Kidney capillary endothelial cell (primary cell): Measurements from ENCODE around the gene BPIFB4.
"Not testable (repeated sequence)": the region's sequence is repeated elsewhere in the genome, so short reads cannot be mapped to it uniquely, and the experiment has no call there.

Experiments used
- DNase-seq: peaks from one replicate; pipeline ENCODE4 v3.0.0-alpha.2; 2018; ENCODE audit warnings: low spot score

Gene BPIFB4

DNA sequence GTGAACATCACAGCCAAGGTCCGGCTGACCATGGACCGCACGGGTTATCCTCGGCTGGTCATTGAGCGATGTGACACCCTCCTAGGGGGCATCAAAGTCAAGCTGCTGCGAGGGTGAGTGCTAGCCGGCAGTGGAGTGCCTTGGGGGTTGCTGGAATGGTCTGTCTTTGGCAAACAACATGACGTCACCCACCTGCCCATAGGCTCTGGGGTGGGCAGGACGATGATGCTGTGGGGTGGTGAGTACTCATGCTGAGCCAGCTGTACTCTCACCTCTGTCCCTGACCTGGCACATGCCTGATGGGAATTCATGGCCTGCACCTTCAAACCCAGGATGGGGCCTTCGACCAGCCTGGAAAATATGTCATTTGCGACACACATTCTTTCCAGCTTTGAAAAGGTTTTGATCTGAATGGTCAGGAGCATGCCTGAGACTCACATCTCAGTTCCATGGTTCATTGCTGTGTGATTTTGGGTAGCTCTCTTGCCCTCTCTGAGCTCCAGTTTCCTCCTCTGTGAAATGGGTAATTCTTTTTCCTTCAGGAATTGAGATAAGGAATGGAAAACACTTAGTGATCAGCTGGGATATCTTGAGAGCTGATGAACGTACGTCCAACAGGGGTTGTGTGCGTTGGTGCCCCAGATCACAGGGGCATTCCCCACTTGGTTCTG is 6.7 kb downstream of the BPIFB4 start:
- no peak for DNase-seq

DNA sequence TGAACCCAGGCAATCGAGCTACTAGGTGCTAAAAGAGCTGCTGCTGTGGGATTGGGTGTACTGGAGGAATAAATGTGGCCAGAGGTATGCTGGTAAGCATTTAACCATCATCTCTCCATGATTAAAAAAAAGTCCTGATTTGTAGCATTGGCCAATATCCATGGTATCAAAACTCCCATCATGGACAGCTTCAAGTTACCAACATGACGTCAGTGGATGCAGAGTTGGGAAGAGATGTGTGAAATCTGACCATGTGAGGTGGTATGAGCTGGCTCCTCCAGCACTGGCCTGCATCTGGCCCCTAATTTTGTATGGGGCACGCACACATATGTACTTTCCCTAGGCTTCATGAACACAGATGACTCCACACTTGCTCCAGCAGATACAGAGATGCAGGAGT is 11.7 kb downstream of the BPIFB4 start:
- DNase-seq = no peak

DNA sequence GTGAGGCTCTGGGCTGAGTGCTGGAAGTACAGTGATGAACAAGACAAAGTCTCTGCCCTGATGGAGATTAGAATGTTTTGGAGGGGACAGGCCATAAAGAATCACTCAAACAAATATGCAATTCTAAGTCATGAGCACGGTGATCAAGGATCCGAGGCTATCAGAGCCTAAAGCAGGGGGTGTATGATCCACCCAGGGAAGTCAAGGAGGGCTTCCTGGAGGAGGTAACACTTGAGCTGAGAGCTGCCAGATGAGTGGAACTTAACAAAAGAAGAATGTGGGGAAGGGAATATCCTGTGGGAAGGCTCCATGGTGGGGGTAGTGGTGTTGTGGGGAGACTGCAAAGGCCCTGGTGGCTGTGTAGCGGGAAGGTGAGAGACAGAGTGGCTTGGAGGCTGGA is 12.2 kb downstream of the BPIFB4 start:
- DNase-seq = no peak

DNA sequence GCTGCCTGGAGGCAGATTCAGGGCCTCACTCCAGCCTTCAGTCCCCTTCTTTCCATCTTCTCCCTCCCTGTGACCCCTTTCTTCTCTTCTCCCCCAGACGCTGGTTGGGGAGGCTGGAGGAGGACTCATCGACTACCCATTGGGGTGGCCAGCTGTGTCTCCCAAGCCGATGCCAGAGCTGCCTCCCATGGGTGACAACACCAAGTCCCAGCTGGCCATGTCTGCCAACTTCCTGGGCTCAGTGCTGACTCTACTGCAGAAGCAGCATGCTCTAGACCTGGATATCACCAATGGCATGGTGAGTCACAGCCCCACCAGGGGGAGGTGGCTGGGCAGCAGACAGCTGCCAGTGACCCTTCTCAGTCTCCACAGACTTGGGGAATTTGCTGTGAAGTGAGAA is 12.9 kb downstream of the BPIFB4 start:
- DNase-seq = no peak

DNA sequence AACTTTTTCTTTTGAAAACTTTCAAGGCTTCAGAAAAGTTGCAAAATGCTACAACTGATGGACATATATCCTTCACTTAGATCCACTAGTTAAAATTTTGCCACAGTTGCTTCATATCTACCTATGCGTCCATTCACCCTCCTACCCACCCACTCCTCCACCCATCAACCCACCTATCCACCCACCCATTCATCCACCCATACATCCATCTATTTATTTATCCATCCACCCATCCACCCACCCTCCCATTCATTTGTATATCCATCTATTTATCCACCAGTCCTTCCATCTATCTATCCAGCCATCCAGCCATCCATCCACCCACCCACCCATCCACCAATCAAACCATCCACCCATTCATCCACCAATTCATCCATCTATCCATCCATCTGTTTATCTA is 13.6 kb downstream of the BPIFB4 start:
- no peak for DNase-seq

DNA sequence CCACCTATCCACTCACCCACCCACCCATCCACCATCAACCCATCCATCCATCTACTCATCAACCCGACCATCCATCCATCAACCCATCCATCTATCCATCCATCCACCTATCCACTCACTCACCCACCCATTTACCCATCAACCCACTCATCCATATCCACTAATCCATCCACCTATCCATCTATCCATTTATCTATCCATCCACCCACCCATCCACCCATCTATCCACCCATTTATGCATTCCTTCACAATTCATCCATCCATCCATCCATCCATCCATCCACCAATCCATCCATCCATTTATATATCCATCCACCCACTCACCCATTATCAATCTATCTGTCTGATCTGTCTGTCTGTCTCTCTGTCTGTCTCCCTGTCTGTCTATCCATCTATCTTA is 14.1 kb downstream of the BPIFB4 start:
- no peak for DNase-seq

DNA sequence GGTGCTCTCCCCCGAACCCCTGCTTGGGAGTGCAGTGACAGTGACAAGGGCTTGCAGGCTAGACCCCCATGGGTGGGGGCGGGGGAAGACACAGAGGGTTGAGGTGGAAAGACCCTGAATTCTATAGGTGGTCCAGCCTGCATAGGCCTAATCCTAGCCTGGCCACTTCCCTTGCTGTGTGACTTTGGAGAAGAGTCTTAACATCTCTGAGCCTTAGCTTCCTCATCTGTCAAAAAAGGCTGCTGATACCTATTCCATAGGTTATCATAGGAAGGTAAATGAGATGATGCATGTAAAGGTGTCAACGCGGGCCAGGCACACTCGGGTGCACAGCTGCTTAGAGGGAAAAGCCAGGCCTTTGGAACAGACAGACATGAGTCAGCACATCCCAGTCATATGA is 15.8 kb downstream of the BPIFB4 start:
- no peak for DNase-seq

DNA sequence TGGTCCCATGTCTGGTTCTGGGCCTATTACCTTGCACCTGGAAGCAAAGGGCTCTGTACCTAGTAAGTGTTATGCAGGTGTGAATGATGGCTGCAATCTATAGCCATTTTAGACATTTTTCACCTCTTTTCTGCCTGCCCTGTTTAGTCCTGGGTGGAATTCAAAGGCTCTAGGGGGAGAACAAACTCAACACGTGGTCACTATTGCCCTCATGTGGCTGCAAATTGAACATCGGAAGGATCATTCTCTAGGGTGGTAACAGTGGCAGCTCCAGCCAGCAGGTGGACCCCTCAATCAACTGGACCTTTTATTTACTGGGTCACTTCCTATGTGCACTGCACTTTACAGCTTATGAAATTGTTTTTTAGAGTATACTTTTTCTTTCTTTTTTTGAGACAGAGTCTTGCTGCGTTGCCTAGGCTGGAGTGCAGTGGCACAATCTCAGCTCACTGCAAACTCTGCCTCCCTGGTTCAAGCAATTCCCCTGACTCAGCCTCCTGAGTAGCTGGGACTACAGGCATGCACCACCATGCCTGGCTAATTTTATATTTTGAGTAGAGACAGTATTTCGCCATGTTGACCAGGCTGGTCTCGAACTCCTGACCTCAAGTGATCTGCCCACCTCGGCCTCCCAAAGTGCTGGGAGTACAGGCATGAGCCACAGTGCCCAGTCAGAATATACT is 16.6 kb downstream of the BPIFB4 start:
- DNase-seq = peak; percentile 55

DNA sequence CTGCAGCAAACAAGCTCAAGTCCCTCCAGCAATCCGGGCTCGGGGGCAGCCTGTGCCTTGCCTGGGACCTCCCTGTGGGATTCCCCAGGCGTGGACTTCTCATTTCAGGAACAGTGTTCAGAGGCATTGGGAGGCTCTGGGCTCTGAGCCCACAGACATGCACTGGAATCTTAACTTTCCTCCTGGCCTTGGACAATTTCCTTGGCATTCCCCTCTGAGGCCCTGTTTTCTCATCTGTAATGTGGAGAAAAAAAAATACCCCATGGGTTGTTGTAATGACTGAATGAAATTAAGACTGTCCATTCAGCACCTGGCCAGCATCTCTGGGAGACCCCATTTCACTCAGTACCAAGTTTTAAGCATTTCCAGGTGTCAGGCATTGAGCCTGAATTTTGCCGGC is 17.6 kb downstream of the BPIFB4 start:
- no peak for DNase-seq

DNA sequence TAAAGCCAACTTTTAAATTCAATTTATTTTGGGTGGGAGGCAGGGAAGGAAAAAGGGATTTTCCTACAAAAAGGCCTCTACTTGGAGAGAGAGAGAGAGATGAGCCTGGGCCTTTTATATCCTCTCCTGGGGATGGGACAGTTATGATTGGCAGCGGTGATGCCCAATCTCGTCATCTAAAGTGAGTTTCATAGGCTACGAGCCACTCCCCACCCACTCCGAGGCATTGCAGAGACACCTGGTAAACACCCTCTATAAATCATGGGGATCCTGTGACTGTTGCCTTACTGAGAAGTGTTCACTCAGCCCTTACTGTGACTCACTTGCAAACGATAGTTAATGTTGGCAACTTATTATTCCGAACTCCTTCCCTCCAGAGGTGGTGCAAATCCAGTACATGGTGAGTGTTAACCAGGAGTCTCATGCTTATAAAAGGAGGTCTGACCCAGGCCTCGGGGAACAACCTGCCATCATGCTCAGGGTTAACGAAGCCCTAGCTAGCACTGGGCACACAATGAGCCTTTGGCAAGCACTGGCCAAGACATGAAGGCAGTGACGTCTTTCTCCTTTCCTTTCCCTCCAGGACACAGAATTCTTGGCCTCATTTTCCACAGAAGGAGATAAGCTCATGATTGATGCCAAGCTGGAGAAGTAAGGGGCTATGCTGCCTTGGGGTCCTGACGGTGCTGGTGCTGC is 20.5 kb downstream of the BPIFB4 start:
- no peak for DNase-seq

DNA sequence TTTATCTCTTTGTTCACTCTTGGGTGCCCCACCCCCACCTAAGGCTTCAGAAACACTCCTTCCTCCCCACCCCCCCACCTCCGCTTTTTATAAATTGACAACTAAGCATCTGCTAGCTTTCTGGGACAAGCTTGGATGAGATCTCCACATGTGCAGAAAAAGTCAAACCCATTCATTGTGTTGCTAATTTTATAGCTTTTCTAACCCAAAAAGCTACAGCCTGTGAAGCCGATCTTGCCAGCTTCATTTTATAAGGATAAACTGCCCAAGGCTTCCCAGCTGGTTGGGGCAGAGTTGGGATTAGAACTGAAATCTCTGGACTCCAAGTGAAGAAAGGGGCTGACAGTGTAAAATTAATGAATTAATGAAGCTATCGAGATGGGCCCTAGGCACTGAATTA is 24.1 kb downstream of the BPIFB4 start:
- DNase-seq = no peak

DNA sequence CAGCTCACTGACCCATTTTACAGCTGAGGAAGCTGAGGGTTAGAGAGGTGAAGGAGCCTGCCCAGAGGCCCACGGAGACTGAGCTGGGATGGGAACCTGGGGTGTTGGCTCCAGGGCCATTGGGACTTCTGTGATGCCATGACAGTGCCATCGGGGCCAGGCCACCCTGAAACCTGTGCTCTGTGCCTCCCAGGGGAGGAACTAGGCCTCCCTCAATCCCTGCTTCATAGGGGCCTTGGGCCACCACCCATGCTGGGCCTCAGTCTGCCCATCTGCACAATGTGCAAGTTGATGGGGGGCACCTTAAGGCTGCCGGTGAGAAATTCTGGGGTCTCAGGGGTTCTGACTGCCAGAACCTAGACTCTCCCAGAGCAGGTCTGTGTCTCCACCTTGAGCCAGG is 24.9 kb downstream of the BPIFB4 start:
- no peak for DNase-seq

DNA sequence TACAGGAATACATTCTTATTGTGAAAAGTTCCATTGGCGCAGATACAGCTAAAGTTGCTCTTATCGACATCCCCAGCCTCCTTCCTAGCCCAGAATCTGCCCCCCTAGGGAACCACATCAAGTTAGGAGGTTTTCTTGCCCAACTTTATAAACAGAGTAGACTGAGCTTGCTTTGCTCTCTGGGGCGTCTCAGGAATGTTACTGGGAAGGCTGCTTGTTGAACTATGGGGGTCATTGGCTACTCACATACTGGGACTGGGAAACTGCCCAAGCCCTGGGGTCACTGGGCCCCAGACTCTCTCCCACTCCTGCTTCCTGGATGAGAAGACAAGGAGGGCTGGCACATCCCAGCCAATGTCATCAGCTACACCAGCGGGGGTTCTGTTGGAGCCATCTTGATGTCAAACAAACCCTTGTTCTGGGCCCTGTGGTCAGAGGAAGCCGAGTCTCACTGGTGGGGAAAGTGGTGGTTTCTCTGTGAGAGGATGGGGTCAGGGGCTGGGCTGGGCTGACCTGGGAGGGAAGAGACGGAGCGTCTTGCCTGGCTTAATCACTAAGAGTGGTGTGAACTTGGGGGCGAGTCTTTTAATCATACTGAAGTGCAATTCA is 26.0 kb downstream of the BPIFB4 start:
- DNase-seq = no peak

DNA sequence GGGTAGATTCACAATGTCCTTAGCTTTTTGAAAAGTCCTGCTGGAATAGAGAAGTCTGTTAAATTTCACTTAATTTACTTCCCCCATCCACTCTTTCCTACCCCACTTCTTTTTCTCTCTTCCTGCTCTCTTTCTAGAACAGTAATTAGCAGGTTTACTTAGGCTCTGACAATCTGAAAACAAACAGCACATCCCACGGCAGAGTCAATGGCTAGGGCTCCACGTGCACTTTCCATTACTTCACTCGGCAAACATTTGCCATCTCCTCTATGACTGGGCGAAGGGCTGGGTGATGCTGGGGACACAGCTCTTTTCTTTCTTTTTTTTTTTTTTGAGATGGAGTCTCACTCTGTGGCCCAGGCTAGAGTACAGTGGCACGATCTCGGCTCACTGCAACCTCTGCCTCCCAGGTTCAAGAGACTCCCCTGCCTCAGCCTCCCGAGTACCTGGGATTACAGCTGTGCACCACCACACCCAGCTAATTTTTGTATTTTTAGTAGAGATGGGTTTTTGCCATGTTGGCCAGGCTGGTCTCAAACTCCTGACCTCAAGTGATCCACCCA is 26.7 kb downstream of the BPIFB4 start:
- not testable (repeated sequence) for DNase-seq

DNA sequence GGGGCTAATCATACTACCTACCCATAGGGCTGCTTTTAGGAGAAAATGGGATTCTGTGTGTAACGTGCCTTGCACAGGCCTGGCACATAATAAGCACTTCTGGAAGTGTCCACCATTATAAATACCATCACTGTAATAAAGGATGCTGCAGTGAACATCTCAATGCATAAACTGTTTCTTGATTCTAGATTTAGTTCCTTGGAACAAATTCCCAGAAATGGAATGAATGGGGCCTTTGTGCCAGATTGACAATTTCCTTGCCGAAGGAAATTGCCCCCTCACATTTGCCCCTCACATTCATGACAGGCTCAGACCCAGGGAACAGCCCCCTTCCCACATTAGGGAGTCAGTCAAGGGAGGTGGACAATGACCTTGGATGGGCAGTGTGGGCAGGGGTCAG is 29.2 kb downstream of the BPIFB4 start:
- DNase-seq = no peak

DNA sequence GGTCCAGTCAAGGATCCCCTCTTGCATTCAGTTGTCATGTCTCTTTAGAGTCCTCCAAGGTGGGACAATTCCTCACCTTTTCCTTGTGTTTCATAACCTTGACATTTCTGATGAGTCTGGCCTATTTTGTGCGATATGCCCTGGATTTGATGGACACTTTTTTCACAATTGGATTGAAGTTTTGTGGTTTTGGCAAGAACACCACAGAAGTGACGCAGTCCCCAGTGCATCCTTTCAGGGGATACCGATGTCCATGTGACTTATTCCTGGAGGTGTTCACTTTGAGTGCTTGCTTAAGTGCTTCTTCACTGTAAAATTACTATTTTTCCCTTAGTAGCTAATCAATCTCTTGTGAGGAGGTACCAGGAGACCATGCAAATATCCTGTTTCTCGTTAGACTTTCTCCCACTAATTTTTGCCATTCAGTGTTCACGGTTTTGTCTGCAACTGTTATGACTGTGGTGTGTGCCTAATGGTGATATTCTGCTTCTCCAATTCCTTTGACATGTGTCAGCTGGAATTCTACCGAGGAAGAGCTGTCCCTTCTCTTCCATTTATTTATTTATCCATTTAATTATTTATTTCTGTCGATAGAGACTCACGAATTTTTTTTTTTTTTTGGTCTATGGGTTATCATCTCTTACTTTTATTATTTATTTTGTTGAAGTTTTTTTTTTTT is 30.8 kb downstream of the BPIFB4 start:
- DNase-seq = no peak

DNA sequence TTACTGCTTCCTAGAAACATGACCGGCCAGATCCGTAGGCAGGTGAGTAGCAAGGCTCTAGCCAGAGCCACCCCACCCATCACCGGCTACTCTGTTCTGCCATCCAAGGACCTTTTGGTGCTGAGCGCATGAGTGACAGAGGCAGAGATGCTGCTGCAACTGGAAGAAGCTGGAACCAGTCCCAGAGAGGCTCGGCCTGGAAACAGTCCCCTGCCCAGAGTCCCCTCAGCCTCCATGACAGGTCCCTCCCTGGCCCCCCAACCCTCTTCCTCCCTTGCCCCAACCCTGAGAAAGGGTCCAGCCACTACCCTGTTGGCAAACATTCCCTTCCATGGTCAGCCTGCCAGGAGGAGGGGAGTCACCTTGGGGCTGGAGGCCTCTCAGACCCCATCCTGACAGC is 31.9 kb downstream of the BPIFB4 start:
- DNase-seq = no peak

DNA sequence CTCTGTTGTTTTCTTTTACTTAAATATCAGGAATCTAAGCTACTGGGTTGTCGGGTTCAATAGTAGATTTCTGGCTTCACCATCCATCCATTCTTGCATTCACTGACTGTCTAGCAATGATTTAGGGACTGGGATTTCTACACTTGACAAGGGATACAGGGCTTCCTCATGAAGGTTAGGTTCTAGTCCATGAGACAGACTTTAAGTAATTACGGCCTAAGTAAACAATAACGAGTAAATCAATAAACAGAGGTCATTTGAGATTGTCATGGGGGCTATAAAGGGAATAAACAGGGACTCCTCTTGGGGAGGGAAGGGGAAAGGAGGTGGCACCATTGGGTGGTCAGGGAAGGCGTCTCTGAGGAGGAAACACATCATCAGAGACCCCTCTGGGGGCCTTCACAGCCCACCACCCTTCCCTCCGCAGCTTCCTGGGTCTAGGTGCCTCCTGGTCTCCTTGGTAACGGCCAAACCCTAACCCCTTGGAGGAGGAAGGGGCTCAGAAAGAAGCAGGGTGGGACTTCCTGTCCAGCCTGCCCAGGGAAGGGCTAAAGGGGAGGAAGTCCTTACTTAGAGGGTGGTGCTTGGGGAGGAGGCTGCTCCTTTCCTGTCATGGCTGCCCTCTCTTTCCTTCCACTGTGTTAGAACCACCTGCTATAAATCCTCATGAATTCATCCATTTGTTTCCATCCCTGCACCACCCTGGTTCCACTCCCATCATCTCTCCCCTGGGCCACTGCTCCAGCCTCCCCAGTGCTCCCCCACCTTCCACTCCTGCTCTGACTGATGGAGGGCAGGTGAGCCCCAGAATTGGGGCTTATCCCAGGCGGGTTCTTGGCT is 33.3 kb downstream of the BPIFB4 start:
- DNase-seq = no peak

DNA sequence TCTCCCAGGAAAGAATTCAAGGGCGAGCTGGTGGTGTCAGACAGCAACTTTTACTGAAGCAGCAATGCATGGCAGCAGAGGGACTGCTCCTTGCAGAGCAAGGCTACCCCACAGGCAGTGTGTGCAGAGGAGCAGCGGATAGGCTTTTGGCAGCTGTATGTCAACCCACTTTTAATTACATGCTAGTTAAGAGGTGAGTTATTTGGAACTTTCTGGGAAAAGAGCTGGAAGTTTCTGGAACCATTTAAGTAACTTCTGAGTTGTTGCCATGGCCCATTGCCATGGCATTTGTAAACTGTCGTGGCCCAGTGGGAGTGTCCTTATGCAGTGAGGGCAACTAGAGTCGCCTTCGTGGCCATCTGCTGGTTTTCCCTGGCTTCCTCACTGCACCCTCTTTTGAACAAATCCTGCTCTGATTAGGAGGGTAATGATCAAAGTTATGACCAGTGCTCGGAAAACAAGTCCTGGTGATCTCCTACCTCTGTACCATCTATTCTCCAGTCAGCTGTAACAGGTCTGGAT is 34.0 kb downstream of the BPIFB4 start:
- no peak for DNase-seq

DNA sequence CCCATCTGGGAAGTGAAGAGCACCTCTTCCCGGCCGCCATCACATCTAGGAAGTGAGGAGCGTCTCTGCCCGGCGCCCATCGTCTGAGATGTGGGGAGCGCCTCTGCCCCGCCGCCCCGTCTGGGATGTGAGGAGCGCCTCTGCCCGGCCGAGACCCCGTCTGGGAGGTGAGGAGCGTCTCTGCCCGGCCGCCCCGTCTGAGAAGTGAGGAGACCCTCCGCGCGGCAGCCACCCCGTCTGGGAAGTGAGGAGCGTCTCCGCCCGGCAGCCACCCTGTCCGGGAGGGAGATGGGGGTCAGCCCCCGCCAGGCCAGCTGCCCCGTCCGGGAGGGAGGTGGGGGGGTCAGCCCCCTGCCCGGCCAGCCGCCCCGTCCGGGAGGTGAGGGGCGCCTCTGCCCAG is 36.1 kb downstream of the BPIFB4 start:
- not testable (repeated sequence) for DNase-seq
